NB4 (cell line): Measurements from ENCODE around the gene SYS1.

Experiments
- DNase-seq: peaks from one replicate; pipeline ENCODE4 v3.0.0; 2010; ENCODE audit warnings: low read depth
- H3K4me3 ChIP-seq: one replicate; pipeline ENCODE4 v1.5.1; 2011; ENCODE audit warnings: mild to moderate bottlenecking, low read depth, low read length, moderate library complexity
- MAX ChIP-seq: IDR thresholded peaks from 2 replicates; pipeline ENCODE4 v1.6.1; 2011; ENCODE audit warnings: low read depth, low read length
- MYC ChIP-seq: IDR thresholded peaks from 2 replicates; pipeline ENCODE4 v1.6.1; 2011; ENCODE audit warnings: low read depth, low read length
- POLR2A ChIP-seq: IDR thresholded peaks from 2 replicates; pipeline ENCODE4 v1.6.1; 2011; ENCODE audit warnings: mild to moderate bottlenecking; ENCODE audit not compliant: insufficient read length; ENCODE audit errors: extremely low read depth
- TF ChIP-seq, protein P1 (sequence below): IDR thresholded peaks from one replicate; pipeline ENCODE4 v1.5.1; 2012; ENCODE audit warnings: low read depth, low read length

The SYS1 gene

DNA sequence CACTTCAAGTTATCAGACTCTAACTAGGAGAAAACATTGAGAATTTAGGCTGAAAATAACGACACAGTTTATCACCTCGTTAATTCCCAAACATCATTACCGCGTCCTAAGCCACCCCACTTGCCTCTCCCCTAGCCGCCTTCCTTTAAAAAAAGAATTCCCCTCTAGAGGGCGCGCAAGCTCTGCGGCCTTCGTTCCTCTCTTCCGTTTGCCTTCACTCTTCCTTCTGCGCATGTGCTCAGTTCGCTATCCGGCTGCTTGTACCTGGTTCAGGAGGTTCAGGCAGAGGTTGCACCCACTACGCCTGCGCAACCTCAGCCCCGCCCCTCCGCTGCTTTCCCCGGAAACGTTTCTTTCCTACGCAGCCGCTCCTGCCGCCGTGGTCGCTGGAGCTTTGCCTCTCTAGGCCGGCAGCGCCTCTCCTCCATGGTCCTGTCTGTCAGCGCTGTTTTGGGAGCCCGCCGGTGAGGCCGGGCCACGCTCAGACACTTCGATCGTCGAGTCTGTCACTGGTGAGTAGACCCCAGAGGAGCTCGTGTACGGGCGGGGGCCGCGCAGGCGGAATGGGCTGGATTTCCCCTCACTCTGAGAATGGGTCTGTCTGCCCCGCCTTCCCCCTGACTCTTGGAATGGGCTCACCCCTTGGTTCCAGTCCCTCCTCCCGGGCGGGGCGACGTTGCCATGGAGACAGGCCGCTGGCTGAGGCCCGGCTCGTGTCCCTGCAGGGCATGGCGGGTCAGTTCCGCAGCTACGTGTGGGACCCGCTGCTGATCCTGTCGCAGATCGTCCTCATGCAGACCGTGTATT is at the start of gene SYS1:
Gene SYS1, plus strand, starts transcription at position 353 of the 807 bp plus-strand sequence. Its CDS starts 376 bp downstream, at position 729.
- peak within 1 kb of the TSS; percentile 85 for H3K4me3 ChIP-seq
- peak; percentile 99 for DNase-seq
- TF ChIP-seq, protein P1, sequence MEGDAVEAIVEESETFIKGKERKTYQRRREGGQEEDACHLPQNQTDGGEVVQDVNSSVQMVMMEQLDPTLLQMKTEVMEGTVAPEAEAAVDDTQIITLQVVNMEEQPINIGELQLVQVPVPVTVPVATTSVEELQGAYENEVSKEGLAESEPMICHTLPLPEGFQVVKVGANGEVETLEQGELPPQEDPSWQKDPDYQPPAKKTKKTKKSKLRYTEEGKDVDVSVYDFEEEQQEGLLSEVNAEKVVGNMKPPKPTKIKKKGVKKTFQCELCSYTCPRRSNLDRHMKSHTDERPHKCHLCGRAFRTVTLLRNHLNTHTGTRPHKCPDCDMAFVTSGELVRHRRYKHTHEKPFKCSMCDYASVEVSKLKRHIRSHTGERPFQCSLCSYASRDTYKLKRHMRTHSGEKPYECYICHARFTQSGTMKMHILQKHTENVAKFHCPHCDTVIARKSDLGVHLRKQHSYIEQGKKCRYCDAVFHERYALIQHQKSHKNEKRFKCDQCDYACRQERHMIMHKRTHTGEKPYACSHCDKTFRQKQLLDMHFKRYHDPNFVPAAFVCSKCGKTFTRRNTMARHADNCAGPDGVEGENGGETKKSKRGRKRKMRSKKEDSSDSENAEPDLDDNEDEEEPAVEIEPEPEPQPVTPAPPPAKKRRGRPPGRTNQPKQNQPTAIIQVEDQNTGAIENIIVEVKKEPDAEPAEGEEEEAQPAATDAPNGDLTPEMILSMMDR, result peak; percentile 75
- TF ChIP-seq MAX (peak; percentile 94), POLR2A (peak; percentile 81), MYC (peak; percentile 77)

- no peak overlapping the region for H3K4me3 ChIP-seq
- TF ChIP-seq, protein P1, result no peak
- TF ChIP-seq POLR2A, result no peak
- TF ChIP-seq MYC, result no peak
- no peak for TF ChIP-seq MAX
- DNase-seq, result no peak
Observed at GRCh38 chr20:45313943-45314342, 49.0 kb upstream of the SYS1 start.

DNA sequence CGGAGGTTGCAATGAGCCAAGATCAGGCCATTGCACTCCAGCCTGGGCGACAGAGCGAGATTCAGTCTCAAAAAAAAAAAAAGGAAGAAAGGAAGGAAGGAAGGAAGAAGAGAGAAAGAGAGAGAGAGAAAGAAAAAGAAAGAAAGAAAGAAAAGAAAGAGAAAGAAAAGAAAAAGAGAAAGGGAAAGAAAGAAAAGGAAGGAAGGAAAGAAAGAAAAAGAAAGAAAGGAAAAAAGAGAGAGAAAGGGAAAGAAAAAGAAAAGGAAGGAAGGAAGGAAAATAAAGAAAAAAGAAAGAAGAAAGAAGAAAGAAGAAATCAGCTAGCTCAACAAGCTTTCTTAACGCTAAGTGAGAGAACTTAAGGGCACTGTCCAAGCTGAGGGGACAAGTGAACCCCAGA is 47.3 kb upstream of the SYS1 start:
- no peak for DNase-seq
- H3K4me3 ChIP-seq, result no peak overlapping the region
- TF ChIP-seq, protein P1, result no peak
- no peak for TF ChIP-seq POLR2A

- H3K4me3 ChIP-seq, result no peak overlapping the region
- DNase-seq, result no peak
- TF ChIP-seq MYC (no peak), POLR2A (no peak), MAX (no peak)
- TF ChIP-seq, protein P1, result no peak
Observed at GRCh38 chr20:45316150-45317080, 46.5 kb upstream of the SYS1 start.

DNA sequence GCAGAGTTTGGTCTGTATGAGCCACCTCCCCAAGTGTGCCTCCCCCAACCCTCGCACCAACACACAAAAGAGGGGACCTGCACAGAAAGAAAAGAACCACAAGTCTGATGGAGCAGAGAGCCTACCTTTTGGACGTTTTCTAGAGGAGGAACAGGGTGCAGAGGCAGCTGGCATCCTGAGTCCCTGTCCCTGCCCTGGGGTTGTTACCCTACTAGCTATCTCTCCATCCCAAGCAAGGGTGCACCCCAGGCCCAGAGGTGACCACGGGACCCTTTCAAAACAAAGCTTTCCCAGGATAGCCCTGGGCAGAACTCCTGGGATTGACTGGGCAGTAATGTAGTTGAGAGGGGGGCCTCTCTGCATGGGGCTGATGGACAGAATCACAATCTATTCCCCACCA is 45.1 kb upstream of the SYS1 start:
- no peak overlapping the region for H3K4me3 ChIP-seq
- TF ChIP-seq POLR2A (no peak), MAX (no peak), MYC (no peak)
- TF ChIP-seq, protein P1, result no peak
- no peak for DNase-seq
